ENCODE data around the gene YAP1.

YAP1 gene

GRCh38 chr11:102117472-102118113, 7.3 kb downstream of the YAP1 start:
- DNase-seq: no peak

GRCh38 chr11:102118937-102119336, 8.7 kb downstream of the YAP1 start:
- DNase-seq: no peak

- no peak for DNase-seq
Measured at GRCh38 chr11:102119997-102120396, 9.8 kb downstream of the YAP1 start.

GRCh38 chr11:102120437-102120973, 10.3 kb downstream of the YAP1 start:
- DNase-seq: no peak

- DNase-seq: no peak
Measured at GRCh38 chr11:102121329-102121728, 11.1 kb downstream of the YAP1 start.

GRCh38 chr11:102134597-102134996, 24.4 kb downstream of the YAP1 start:
- no peak for DNase-seq

- DNase-seq: no peak
Measured at GRCh38 chr11:102135256-102135655, 25.0 kb downstream of the YAP1 start.

GRCh38 chr11:102138223-102138622, 28.0 kb downstream of the YAP1 start:
- no peak for DNase-seq

GRCh38 chr11:102138670-102139069, 28.4 kb downstream of the YAP1 start:
- no peak for DNase-seq

GRCh38 chr11:102139081-102139498, 28.8 kb downstream of the YAP1 start:
- DNase-seq: no peak

GRCh38 chr11:102142333-102142732, 32.1 kb downstream of the YAP1 start:
- DNase-seq: no peak

- DNase-seq: no peak
Measured at GRCh38 chr11:102143867-102144266, 33.6 kb downstream of the YAP1 start.

GRCh38 chr11:102144357-102145355, 34.4 kb downstream of the YAP1 start:
- no peak for DNase-seq

- DNase-seq: no peak
Measured at GRCh38 chr11:102147015-102147414, 36.8 kb downstream of the YAP1 start.

- no peak for DNase-seq
Measured at GRCh38 chr11:102147632-102148031, 37.4 kb downstream of the YAP1 start.

- DNase-seq: no peak
Measured at GRCh38 chr11:102148059-102148458, 37.8 kb downstream of the YAP1 start.

- DNase-seq: no peak
Measured at GRCh38 chr11:102151784-102152525, 41.7 kb downstream of the YAP1 start.

GRCh38 chr11:102153082-102153481, 42.8 kb downstream of the YAP1 start:
- DNase-seq: no peak

- no peak for DNase-seq
Measured at GRCh38 chr11:102154806-102155205, 44.6 kb downstream of the YAP1 start.

- no peak for DNase-seq
Measured at GRCh38 chr11:102155676-102156075, 45.4 kb downstream of the YAP1 start.

GRCh38 chr11:102157219-102157618, 47.0 kb downstream of the YAP1 start:
- DNase-seq: no peak

GRCh38 chr11:102158164-102158735, 48.0 kb downstream of the YAP1 start:
- no peak for DNase-seq

- DNase-seq: no peak
Measured at GRCh38 chr11:102163368-102163767, 53.1 kb downstream of the YAP1 start.
